ENCODE measurements around the gene ALDH8A1.

Gene ALDH8A1, protein sequence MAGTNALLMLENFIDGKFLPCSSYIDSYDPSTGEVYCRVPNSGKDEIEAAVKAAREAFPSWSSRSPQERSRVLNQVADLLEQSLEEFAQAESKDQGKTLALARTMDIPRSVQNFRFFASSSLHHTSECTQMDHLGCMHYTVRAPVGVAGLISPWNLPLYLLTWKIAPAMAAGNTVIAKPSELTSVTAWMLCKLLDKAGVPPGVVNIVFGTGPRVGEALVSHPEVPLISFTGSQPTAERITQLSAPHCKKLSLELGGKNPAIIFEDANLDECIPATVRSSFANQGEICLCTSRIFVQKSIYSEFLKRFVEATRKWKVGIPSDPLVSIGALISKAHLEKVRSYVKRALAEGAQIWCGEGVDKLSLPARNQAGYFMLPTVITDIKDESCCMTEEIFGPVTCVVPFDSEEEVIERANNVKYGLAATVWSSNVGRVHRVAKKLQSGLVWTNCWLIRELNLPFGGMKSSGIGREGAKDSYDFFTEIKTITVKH

DNA sequence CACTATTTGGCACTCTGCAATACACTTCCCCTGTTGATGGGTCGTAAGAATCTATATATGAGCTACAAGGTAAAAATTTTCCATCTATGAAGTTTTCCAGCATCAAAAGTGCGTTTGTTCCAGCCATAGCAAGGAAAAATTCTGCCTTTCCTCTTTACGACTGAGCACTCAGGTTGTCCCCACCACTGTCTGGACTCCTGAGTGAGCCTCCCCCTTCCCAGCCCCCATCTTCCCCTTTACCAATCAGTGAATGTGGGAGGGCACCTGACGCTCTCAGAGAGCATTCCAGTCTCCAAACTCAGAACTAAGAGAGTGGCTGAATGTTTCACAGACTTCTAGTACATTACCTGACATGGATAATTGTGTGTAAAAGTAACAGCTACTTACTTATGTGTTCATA lies at the start of gene ALDH8A1:
Gene ALDH8A1 (minus strand): TSS at position 175 of the 400 bp plus-strand sequence. CDS start 48 bp downstream, at position 127.
- DNase-seq, result no peak

DNA sequence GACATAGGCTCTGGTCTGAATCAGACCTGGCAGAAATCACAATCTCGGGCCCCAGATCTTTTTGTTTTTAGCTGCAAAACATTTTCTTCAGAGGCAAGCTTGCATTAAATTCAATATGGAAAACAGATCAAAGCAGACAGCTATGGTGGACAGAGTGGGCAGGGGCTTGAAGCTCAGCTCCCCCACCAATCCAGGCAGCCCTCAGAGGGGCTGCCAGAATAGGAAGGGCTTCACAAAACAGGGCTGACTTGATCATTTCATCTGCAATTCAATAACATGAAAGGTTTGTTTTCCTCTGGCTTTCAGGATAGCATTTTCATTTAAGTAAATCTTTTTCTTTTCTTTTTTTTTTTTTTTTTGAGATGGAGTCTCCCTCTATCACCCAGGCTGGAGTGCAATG lies 49.2 kb upstream of the ALDH8A1 start:
- DNase-seq, result no peak

DNA sequence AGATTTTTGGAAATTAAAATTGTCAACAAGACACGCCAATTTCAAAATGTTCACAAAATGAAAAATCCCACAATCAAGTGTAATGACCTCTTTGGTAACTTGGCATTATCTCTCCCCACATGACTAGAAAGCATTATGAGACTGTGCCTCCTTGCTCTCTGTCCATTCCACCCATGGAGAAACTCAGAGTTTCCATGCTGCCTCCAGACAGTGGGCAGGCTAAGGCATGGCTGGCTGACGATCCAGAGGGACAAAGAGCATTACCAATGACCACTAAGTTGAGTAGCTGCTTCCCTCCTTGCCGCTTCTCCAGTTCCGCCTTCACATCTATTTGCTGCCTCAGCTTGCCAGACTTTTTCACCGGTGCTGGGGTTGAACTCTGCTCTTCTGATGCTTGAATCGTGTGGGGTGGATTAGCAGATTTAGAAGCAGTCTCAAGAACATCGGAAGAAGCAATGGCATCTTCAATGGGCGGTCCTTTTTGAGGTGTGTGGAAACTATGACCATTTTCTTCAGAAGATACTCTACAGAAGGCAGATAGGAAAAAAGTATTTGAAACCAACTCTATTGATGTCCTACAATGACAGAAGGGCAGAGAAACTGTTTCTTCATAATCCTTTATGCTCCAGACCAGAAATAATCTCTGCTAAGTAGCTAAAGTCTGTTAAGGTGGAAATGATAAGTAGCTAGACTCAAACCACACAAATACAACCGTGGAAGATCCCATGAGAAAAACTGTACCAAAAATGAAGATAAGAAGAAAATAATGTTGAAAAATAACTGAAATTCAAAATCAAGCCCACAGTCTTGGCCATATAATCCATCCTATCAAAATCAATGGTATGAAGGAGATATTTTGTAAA lies 47.5 kb upstream of the ALDH8A1 start:
- DNase-seq, result no peak

DNA sequence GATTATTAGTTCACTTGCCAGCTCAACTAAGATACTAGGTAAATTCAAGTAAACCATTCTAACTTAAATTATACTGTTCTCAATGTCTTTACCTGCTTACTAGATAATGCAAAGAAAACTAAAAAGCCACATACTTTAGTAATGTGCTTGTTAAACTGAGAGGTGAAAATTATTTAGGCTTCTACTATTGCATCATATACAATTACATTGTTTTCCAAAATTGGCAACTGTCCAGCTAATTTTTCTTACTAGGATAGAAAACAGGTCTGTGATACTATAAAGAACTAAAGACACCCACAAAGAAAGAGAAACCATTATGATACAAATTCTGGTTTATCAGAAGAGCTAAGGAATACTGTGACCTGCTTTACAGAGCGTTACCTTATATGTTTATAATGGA lies 45.6 kb upstream of the ALDH8A1 start:
- DNase-seq, result no peak

DNA sequence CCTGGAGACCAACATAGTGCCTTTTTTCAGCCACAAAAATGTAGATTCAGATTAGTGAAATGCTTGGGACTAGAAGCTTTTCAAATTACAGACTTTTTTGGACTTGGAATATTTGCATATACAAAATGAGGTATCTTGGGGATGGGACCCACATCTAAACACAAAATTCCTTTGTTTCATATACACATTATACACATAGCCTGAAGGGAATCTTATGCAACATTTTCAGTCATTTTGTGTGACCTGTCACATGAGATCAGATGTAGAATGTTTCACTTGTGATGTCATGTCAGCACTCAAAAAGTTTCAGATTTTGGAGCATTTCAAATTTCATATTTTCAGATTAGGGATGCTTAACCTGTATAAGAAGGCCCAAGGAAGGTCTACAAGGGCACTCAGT lies 44.5 kb upstream of the ALDH8A1 start:
- DNase-seq, result no peak

DNA sequence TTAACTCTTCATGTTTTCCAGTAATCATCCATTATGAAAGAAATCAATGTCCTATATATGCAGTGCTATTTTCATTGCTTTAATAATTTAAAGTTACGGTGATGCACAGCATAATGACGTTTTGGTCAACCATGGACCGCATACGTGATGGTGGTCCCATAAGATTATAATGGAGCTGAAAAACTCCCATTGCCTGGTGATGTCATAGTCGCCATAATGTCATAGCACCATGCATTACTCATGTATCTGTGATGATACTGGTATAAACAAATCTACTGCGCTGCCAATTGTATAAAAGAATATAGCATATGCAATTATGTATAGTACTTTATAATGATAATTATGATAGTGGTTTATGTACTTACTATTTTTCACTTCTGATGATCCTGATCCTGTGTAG lies 42.3 kb upstream of the ALDH8A1 start:
- DNase-seq, result no peak

DNA sequence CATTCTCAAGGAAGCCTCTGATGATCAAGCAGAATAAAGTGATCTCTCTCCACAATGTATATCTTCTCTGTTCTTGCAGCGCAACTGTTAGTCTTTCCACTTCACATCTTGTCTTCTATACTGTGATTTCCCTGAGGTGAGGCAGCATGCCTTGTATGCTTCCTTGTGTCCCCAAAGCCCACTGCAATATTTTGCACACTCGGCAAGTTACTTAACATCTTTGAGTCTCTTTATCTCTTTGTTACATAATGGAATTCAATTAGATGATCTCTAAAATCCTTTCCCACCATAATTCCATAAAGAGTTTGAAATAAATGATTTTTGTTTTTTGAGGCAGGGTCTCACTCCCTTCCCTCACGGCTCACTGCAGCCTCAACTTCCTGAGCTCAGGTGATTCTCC lies 40.4 kb upstream of the ALDH8A1 start:
- no peak for DNase-seq

DNA sequence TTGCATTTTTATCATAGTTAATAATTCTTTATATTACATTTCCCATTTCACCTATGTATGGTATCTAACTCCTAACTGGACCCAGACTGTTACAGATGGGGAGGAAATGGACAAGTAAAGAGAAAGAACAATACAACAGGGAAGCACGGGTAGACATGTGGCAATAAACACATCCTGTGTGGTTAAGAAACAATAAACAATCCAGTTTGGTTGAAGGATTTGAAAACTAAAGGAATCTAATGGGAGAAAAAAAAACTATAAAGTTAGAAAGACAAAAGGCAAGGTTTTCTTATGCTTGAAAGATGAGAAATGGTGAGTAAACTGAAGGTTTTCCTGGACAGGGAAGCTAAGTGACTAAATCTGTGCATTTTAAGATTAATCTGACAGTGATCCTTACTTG lies 34.9 kb upstream of the ALDH8A1 start:
- DNase-seq, result no peak

DNA sequence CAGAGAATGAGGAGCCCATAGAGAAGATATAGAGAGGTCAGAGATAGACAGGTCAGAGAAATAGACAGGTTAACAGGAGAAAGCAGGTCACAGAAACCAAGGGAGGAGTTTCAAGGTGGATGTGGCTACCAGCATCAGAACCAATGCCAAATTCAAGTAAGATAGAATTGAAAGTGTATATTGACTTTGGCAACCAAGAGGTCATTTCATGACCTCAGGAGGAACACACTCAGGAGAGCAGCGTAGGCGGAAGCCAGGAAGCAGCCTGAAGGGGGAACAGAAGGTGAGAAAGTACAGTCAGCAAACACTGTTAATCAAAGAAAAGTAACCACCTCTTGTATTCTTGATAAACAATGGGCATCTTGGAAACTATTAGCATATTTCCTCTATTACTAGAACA lies 33.9 kb upstream of the ALDH8A1 start:
- DNase-seq, result no peak

DNA sequence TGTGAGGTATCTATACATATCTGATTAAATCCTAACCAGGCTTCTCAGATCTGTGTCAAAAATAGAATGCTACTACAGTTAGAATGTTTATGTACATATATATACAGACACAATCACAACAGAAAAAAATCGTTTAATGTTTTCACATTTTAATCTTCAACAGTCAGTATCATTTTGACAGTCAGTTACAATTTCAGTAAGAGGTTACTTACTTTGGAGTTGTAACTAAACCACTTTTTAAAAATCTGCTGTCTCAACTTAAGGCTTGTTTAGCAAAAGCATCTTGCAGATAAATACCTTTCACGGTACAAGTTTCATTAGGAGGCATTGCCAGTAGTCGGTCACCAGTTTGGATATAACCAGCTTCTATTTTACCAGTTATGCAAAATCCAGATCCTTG lies 32.3 kb upstream of the ALDH8A1 start:
- no peak for DNase-seq

DNA sequence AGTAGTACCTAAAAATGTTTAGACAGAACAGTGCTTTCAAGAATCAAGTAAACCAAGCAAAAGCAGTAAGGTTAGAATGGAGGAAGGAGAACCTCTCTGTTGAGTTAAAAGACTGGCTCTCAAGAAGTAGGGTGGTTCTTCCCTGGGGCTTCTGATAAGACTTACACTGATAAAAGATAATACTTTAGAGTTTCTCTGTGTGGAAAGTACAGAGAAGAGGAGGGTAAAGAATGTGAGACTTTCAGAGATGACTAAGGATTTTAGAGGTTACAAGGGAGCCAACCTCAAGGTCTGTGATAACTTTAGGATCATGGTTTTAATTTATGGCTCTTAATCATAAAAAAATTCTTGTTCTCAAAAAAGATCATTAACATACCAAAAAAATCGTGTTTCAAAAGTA lies 30.9 kb upstream of the ALDH8A1 start:
- no peak for DNase-seq

DNA sequence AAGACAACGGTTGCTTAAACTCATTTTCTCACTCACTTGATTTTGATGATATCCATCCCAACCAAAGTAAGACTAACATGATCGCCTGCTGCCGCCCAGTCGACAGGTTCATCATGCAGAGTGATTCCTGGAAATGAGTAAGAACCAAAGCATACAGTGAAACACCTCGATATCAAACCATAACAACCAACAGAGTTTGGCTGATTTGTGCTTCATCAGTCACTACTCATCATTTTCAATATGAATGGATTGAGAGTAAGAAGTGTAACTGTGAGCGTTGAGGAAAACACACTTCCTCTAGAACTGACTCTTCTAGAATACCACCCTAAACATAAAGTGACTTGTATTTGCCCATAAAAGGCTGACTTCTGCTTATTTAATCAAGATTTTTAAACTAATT lies 29.2 kb upstream of the ALDH8A1 start:
- DNase-seq, result no peak

DNA sequence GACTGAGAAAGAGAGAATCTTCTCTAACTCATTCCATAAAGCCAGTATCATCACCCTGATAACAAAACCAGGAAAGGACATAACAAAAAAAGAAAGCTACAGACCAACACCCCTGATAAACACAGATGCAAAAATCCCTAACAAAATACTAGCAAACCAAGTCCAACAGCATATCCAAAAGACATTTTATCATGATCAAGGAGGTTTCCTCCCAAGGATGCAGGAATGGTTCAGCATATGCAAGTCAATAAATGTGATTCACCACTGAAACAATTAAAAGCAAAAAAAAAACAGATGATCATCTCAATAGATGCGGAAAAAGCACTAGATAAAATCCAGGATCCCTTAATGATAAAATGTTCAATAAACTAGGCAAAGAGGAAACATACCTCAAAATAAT lies 24.5 kb upstream of the ALDH8A1 start:
- DNase-seq, result no peak

DNA sequence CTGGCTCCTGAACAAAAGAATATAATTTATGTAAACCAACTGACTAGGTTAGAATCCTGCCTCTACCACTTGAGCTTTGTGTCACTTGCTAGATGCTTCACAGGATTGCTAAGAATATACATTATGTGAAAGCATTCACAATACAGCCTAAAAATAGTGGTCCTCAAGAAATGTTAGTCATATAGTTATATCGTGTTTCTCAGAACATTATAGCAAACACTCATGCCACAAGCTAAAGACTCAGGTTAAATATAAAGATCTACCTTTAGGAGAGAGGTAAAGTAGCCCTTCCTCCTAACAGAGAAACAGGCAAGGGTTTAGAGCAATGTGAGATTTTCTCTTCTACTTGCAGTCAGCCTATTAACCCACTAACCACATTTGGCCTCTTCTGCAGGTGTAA lies 17.8 kb upstream of the ALDH8A1 start:
- DNase-seq, result no peak

DNA sequence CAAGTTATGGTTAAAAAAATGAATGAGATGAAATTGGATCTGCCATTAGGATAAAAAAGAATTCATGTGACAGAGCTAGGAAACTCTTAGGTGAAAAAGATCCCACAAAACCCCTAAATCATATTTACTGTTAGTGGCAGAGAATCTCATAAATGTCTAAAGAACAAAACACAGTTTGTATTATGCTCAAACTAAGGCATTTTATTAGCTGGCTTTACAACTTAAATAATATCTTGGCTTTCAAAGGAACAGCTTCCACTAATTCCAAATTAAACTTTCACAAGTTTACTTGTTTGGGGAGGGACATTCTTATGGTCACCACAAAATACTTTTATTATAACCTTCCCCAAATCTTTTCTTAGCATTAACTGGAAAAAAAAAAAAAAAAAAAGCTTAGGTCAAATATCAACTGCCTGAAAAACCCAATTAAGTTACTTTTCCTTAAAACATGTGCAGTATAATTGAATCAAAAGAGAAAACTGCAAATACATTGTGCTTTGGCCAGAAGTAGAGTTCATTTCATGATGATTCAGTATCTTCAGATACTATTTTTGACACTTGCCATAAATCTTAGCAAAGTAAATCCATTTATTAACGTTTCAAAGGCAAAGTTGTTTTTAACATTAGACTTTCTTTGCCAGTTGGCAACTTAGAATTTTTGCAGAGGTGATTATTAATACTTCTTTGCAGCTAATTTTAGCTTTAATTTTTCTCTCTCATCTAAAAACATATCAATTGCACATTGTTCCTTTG lies 14.7 kb upstream of the ALDH8A1 start:
- no peak for DNase-seq

DNA sequence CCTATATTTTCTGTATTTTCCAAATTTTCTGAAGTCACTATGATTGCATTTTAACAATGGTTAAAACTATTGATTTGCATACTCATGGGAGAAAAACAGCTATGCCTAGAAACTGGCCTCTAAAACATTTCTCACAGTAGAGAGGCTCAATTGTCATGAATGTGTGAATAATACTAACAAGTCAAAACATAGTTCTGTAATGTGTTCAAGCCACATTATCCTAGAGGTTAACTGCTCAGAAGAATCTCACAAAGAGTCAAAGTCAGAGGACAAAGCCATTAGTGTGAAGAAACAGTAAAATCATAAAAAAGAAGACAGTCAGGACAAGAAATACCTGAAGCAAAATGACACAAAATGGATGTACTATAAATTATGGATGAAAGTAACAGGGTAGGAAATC lies 12.5 kb upstream of the ALDH8A1 start:
- no peak for DNase-seq

DNA sequence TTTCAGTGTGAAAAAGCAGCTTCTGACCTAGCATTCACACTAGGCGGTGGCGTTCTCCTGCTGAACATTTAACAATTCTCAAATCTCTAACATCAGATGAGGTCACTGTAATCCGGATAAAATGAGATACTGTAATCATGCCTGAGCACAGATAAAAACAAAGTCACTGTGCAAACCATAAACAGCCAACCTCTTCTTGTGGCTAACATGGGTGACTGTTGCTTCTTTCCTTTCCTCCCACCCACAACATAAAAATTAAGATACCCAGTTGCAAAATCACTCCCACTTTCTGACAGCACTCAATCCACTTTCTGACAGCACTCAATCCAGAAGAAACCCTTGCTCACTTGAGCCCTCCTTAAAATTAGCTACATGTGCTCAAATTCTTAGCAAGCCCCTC lies 11.5 kb upstream of the ALDH8A1 start:
- DNase-seq, result no peak

DNA sequence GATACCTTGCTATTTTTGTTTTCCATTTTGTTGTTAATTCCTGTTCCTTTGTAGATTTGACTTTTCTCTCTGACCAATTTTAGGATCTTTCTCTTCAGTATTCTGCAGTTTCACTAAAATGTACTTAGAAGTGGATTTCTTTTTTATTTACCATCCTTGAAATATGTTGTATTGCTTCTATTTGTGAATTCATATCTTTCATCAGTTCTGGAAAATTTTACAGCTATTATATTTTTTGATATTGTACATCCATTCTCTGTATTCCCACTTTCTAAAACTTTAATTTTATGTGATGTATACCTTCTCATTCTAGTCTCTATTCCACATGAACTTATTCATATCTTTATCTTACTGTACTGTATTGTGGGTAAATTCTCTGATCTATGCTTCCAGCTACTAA lies 9.7 kb upstream of the ALDH8A1 start:
- no peak for DNase-seq

DNA sequence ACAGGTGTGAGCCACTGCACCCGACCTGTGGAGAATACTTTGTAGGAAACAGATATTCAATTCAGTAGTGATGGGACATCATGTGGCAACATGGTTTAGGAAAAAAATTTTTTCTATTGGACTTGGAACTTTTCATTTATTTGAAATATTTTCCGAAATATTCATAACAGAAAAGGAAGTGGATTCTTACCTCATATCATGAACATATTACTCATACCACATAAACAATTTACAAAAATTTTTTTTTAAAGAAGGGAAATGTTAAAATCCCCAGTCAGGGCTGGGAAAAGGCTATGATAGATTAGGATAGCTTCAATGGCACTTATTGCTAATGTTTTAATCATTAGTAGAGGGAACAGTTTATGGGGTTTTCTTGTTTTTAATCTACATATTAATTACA lies 6.8 kb upstream of the ALDH8A1 start:
- DNase-seq, result no peak

DNA sequence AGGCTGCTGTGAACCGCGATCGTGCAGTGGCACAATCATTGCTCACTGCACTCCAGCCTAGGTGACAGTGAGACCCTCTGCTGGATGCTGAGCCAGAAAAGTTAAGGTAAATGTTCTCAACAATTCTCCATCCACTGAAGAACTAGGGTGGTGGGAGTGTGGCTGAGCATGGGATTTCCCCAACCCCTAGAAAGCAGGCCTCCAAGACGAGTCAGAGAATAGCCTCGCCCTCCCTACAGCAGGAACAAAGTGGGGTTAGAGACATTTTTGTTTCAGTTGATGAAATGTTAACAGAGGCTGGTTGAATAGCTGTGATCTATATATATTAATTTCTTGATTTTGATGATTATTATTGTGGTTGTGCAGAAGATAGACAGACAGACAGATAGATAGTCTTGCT lies 6.1 kb upstream of the ALDH8A1 start:
- no peak for DNase-seq

DNA sequence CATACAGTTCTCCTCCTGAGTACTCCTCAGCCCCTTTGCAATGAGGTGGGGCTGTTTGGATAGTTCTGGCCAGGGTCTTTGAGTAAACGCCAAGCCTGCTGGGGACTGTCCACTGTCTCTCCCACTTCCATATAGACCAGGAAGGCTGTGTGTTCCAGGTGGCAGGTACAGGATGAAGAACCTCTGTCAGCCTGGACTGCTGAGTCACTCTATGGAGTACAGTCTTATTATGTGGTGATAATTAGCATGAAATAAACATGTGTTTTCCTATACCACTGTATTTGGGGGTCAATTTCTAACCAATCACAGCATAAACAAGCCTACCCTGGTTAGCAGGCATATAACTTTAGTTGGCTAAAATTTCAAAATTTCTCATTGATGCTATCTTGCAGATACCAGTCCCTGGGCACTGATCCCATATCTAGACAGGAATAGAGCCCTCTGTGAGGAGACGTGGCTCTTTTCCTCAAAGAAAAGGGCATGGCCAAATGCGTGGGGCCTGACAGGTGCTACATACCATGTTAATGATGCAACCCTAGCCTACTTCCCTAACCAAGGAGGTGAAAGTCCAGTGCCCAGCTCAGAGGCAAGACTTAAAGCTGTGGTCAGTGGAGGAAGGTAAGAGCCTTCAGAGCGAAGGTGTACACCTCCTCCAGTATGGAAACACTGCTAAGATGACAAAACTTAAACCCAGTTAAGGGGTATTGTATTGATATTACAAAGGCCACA lies 4.5 kb upstream of the ALDH8A1 start:
- DNase-seq, result no peak

DNA sequence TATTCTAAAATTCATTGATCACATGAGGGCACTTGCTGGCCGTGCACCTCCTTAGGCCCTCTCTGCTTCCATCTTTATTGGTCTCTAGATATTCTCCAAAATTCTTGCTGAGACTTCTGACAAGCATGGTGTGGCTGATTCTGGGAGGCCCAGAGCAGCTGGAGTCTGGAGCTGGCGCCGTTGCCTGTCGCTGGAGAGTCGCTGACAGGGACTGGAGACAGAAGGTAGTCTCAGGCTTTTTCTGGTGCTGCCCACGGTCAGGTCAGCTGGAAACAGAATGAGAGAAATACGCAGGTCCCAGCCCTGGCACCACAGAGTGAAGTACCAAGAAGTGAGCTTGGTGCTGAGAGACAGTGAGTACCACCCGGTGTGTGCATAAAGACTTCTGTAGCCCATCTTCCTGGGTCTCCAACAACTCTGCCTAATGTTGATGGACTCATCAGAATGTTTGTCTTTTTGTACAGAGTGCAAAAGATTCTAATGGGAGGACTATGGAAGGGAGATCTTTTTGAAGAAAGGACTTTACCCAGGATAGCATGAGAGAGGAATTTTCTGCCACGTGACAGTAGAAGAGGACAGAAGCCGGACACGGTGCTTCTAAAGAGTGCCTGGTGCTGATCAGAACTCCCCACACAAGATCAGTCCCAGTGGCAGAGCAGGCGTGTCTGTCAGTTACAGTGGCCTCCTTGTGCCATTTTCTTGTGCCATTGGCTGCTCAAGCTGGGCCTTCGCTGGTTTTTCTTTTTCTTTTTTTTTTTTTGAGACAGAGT lies 1.8 kb upstream of the ALDH8A1 start:
- DNase-seq, result no peak
